22Rv1 (cell line): Measurements from ENCODE around the gene RBM18.
A peak's percentile ranks its signal among the peaks of the same experiment; 100 is the strongest.

Source experiments
- H3K27ac ChIP-seq: fragments of 450-650 bp; 2 replicates; pipeline ENCODE4 v1.5.1; 2017
- CTCF ChIP-seq: fragments of 450-650 bp; IDR thresholded peaks from 2 replicates; pipeline ENCODE4 v1.5.1; 2017; ENCODE audit warnings: mild to moderate bottlenecking
- ZFX ChIP-seq: fragments of 450-650 bp; IDR thresholded peaks from 2 replicates; pipeline ENCODE4 v1.6.1; 2017; ENCODE audit warnings: antibody characterized with exemption, borderline replicate concordance

The RBM18 gene

GRCh38 chr9:122277285-122277897, 12.8 kb upstream of the RBM18 start:
- TF ChIP-seq ZFX (no peak), CTCF (no peak)
- no peak overlapping the region for H3K27ac ChIP-seq

DNA sequence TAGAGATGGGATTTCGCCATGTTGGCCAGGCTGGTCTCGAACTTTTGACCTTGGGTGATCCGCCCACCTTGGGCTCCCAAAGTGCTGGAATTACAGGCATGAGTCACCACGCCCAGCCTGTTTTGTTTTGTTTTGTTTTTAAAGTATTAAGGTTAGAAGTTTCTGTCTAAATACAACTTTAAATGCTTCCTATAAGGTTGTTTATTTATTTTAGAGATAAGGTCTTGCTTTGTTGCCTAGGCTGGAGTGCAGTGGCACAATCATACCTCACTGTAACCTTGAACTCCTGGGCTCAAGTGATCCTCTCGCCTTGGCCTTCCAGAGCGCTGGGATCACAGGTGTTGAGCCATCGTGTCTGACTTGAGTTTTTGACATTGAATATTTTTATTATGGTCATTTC, 11.5 kb upstream of the RBM18 start:
- TF ChIP-seq ZFX (no peak), CTCF (no peak)
- no peak overlapping the region for H3K27ac ChIP-seq

- TF ChIP-seq ZFX, result no peak
- no peak for TF ChIP-seq CTCF
- no peak overlapping the region for H3K27ac ChIP-seq
Measured at GRCh38 chr9:122274055-122274454, 9.4 kb upstream of the RBM18 start.

DNA sequence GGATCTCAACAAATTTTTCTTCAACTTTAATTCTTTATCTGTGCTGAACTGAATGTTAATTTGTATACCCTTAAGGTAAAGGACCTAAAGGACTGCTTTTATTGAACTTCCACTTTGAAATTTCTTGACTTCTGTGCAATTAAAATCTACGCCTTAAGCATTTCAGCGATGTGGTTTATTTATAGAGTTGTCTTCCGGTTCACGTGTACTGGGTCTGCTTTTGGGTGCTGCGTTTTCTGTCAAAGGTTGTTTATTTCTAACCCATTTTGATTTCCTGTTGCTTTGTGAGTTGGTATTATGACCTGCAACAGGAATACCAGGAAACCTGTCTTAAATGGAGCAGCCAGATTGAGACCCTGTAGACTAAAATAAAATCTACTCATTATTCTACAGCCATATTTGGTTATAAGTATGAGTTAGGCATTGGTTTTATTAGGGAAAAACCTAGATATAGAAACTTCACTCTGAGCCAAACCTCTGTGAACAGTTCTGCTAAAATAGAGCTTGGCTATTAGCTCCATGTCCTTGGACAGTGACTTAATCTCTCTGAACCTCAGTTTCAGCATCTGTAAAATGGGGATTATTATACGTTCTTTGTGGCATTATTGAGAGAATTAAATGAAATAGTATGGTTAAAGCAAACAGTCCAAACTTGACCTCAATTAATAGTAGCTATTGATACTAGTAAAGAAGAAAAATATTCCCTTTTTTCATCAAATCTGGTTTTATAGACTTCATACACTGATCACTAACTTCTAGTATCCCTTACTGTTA, 3.6 kb upstream of the RBM18 start:
- no peak for TF ChIP-seq ZFX
- no peak for TF ChIP-seq CTCF
- H3K27ac ChIP-seq, result no peak overlapping the region

DNA sequence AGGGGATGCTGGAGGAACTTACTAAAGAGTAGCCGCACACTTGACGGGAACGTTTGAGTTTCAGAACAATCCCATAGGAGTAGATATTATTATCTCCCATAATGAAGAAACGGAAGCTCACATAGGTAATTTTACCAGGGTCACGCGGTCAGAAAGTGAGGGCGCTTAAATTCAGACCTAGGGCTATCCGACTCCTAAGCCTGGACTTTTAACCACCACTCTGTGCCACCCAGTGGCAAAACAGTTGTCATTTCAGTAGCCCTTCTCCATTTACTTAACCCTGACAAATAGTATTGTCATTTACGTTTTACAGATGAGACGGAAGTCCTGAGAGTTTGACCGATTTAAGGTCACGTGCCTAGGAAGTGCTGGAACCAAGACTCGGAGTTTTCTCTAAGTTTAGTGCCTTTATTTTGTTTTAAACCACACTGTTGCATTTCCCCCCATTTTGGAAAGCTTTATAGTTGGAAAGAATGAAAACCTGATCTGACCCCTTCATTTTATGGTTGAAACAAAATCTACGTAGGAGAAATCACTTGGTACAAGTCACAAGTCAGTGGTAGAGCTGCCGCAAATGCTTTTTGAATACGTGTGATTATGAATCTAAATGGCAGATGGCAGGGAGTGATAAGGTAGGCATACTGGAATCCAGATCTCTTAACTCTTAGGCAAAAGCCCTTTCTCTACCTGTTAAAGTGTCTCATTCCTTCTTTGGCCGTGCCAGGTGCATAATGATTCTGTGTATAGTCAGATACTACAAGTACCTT, 692 bp upstream of the RBM18 start:
- TF ChIP-seq ZFX, result no peak
- no peak for TF ChIP-seq CTCF
- H3K27ac ChIP-seq, result peak overlapping the region; percentile 85

GRCh38 chr9:122263699-122264349, 816 bp downstream of the RBM18 start:
- TF ChIP-seq ZFX (no peak), CTCF (no peak)
- H3K27ac ChIP-seq, result peak overlapping the region; percentile 85
